ENCODE results near the gene HCLS1.

HCLS1 gene

GRCh38 chr3:121665488-121665887 lies 4.8 kb upstream of the HCLS1 start:
- H3K27ac Mint-ChIP-seq: no peak overlapping the region
- peaks cover 11% of the 10 kb centered on the region for H3K4me1 Mint-ChIP-seq
- ATAC-seq (no peak), DNase-seq (no peak)
- H3K9me3 Mint-ChIP-seq: no peaks in the 10 kb centered on the region
- no peaks in the 10 kb centered on the region for H3K27me3 Mint-ChIP-seq
- H3K4me3 Mint-ChIP-seq: no peak overlapping the region

GRCh38 chr3:121663171-121663847 lies 2.6 kb upstream of the HCLS1 start:
- DNase-seq (no peak), ATAC-seq (no peak)
- no peak overlapping the region for H3K4me3 Mint-ChIP-seq
- H3K9me3 Mint-ChIP-seq: no peaks in the 10 kb centered on the region
- H3K4me1 Mint-ChIP-seq: peaks cover 26% of the 10 kb centered on the region
- H3K27ac Mint-ChIP-seq: no peak overlapping the region
- no peaks in the 10 kb centered on the region for H3K27me3 Mint-ChIP-seq

GRCh38 chr3:121662742-121663141 lies 2.0 kb upstream of the HCLS1 start:
- no peak overlapping the region for H3K27ac Mint-ChIP-seq
- ATAC-seq (no peak), DNase-seq (no peak)
- H3K9me3 Mint-ChIP-seq: no peaks in the 10 kb centered on the region
- peaks cover 32% of the 10 kb centered on the region for H3K4me1 Mint-ChIP-seq
- H3K27me3 Mint-ChIP-seq: no peaks in the 10 kb centered on the region
- H3K4me3 Mint-ChIP-seq: no peak overlapping the region

GRCh38 chr3:121661376-121661775 lies 673 bp upstream of the HCLS1 start:
- Mint-ChIP-seq H3K9me3 (no peaks in the 10 kb centered on the region), H3K4me3 (peak overlapping the region; percentile 89 to 96), H3K27me3 (no peaks in the 10 kb centered on the region), H3K4me1 (peaks cover 46% of the 10 kb centered on the region), H3K27ac (peak overlapping the region; percentile 96 to 98)
- DNase-seq (no peak), ATAC-seq (no peak)

- Mint-ChIP-seq H3K9me3 (no peaks in the 10 kb centered on the region), H3K4me1 (peaks cover 58% of the 10 kb centered on the region), H3K27me3 (no peaks in the 10 kb centered on the region), H3K27ac (peak overlapping the region; percentile 96 to 98), H3K4me3 (peak overlapping the region; percentile 89 to 96)
- DNase-seq: no peak
- ATAC-seq: no peak
These were observed 1.1 kb downstream of the HCLS1 start for GRCh38 chr3:121659586-121659985.

- Mint-ChIP-seq H3K4me3 (peak overlapping the region; percentile 89 to 96), H3K4me1 (peaks cover 65% of the 10 kb centered on the region), H3K9me3 (no peaks in the 10 kb centered on the region), H3K27ac (peak overlapping the region; percentile 96 to 98), H3K27me3 (no peaks in the 10 kb centered on the region)
- ATAC-seq: no peak
- DNase-seq: no peak
These were observed 1.8 kb downstream of the HCLS1 start for GRCh38 chr3:121658716-121659435.

- peak overlapping the region; percentile 43 to 69 for H3K4me3 Mint-ChIP-seq
- ATAC-seq (peak; percentile 96), DNase-seq (no peak)
- peak overlapping the region; percentile 59 to 63 for H3K27ac Mint-ChIP-seq
- H3K27me3 Mint-ChIP-seq: no peaks in the 10 kb centered on the region
- H3K4me1 Mint-ChIP-seq: peaks cover 76% of the 10 kb centered on the region
- no peaks in the 10 kb centered on the region for H3K9me3 Mint-ChIP-seq
These were observed 6.0 kb downstream of the HCLS1 start for GRCh38 chr3:121654493-121655385.

GRCh38 chr3:121651684-121652083 lies 9.0 kb downstream of the HCLS1 start:
- H3K9me3 Mint-ChIP-seq: no peaks in the 10 kb centered on the region
- H3K27ac Mint-ChIP-seq: no peak overlapping the region
- H3K27me3 Mint-ChIP-seq: no peaks in the 10 kb centered on the region
- ATAC-seq (no peak), DNase-seq (no peak)
- peak overlapping the region in 1 of 2 donors; percentile 29 for H3K4me3 Mint-ChIP-seq
- H3K4me1 Mint-ChIP-seq: peaks cover 57% of the 10 kb centered on the region

- DNase-seq (no peak), ATAC-seq (no peak)
- H3K4me1 Mint-ChIP-seq: peaks cover 42% of the 10 kb centered on the region
- no peaks in the 10 kb centered on the region for H3K27me3 Mint-ChIP-seq
- peak overlapping the region in 1 of 2 donors; percentile 39 for H3K4me3 Mint-ChIP-seq
- no peaks in the 10 kb centered on the region for H3K9me3 Mint-ChIP-seq
- no peak overlapping the region for H3K27ac Mint-ChIP-seq
These were observed 11.1 kb downstream of the HCLS1 start for GRCh38 chr3:121649645-121650044.

GRCh38 chr3:121648219-121648958 lies 12.3 kb downstream of the HCLS1 start:
- Mint-ChIP-seq H3K27me3 (no peaks in the 10 kb centered on the region), H3K27ac (no peak overlapping the region), H3K4me3 (no peak overlapping the region), H3K9me3 (no peaks in the 10 kb centered on the region), H3K4me1 (peaks cover 32% of the 10 kb centered on the region)
- ATAC-seq (no peak), DNase-seq (no peak)

GRCh38 chr3:121645054-121645453 lies 15.6 kb downstream of the HCLS1 start:
- peaks cover 30% of the 10 kb centered on the region for H3K4me1 Mint-ChIP-seq
- H3K4me3 Mint-ChIP-seq: no peak overlapping the region
- H3K27me3 Mint-ChIP-seq: no peaks in the 10 kb centered on the region
- ATAC-seq: no peak
- H3K27ac Mint-ChIP-seq: no peak overlapping the region
- no peak for DNase-seq
- no peaks in the 10 kb centered on the region for H3K9me3 Mint-ChIP-seq

GRCh38 chr3:121642601-121643314 lies 17.9 kb downstream of the HCLS1 start:
- Mint-ChIP-seq H3K4me1 (peaks cover 34% of the 10 kb centered on the region), H3K4me3 (no peak overlapping the region), H3K27ac (peak overlapping the region; percentile 12 to 90), H3K9me3 (no peaks in the 10 kb centered on the region), H3K27me3 (no peaks in the 10 kb centered on the region)
- no peak for DNase-seq
- no peak for ATAC-seq

GRCh38 chr3:121641127-121641526 lies 19.6 kb downstream of the HCLS1 start:
- Mint-ChIP-seq H3K4me3 (peak overlapping the region; percentile 20 to 77), H3K27me3 (no peaks in the 10 kb centered on the region), H3K27ac (peak overlapping the region; percentile 99 to 100), H3K9me3 (no peaks in the 10 kb centered on the region), H3K4me1 (peaks cover 31% of the 10 kb centered on the region)
- no peak for DNase-seq
- ATAC-seq: peak; percentile 55

- ATAC-seq: peak; percentile 54
- peak overlapping the region; percentile 83 to 89 for H3K27ac Mint-ChIP-seq
- H3K9me3 Mint-ChIP-seq: no peaks in the 10 kb centered on the region
- no peaks in the 10 kb centered on the region for H3K27me3 Mint-ChIP-seq
- peaks cover 31% of the 10 kb centered on the region for H3K4me1 Mint-ChIP-seq
- no peak for DNase-seq
- no peak overlapping the region for H3K4me3 Mint-ChIP-seq
These were observed 22.8 kb downstream of the HCLS1 start for GRCh38 chr3:121637922-121638321.

Measured in stimulated activated naive CD8-positive, alpha-beta T cell treated with anti-CD3 and anti-CD28 coated beads, Interleukin-15, amount 100 ng/mL, for 72 hours (primary cell).